Stimulated activated CD4-positive, alpha-beta T cell treated with anti-CD3 and anti-CD28 coated beads, Interleukin-12 subunit alpha, Interleukin-12 subunit beta, amount 100 ng/mL, for 48 hours (primary cell): ENCODE measurements around the gene CFAP58.

Experiments used
- DNase-seq, 3 donors: peaks; one replicate each; pipeline ENCODE4 v3.0.0-alpha.2; 2020; ENCODE audit warnings: low read depth in 2 of 3, low spot score in 1 of 3

The CFAP58 gene

GRCh38 chr10:104334561-104334960 lies 19.1 kb upstream of the CFAP58 start:
- no peak for DNase-seq

GRCh38 chr10:104334965-104335650 lies 18.5 kb upstream of the CFAP58 start:
- DNase-seq = no peak

- DNase-seq = no peak
These were observed 16.7 kb upstream of the CFAP58 start for GRCh38 chr10:104336821-104337467.

GRCh38 chr10:104337521-104337984 lies 16.1 kb upstream of the CFAP58 start:
- no peak for DNase-seq

- peak; percentile 48 to 62 (median 61) for DNase-seq
These were observed 15.5 kb upstream of the CFAP58 start, which contains the start of gene ITPRIP for GRCh38 chr10:104337985-104338735. TSS of gene ITPRIP (minus strand) at chr10:104338465. CDS start at chr10:104316051, 22,414 bp downstream.

GRCh38 chr10:104339469-104340110 lies 14.0 kb upstream of the CFAP58 start:
- DNase-seq = no peak

GRCh38 chr10:104340111-104340526 lies 13.5 kb upstream of the CFAP58 start:
- DNase-seq = no peak

GRCh38 chr10:104340641-104341040 lies 13.0 kb upstream of the CFAP58 start:
- no peak for DNase-seq

- no peak for DNase-seq
These were observed 10.7 kb upstream of the CFAP58 start for GRCh38 chr10:104342941-104343411.

- no peak for DNase-seq
These were observed 9.4 kb upstream of the CFAP58 start for GRCh38 chr10:104344219-104344618.

GRCh38 chr10:104345515-104345914 lies 8.1 kb upstream of the CFAP58 start:
- no peak for DNase-seq

GRCh38 chr10:104345941-104346340 lies 7.7 kb upstream of the CFAP58 start:
- DNase-seq = no peak

- no peak for DNase-seq
These were observed 6.2 kb upstream of the CFAP58 start for GRCh38 chr10:104347295-104348045.

- DNase-seq = no peak
These were observed 5.0 kb upstream of the CFAP58 start for GRCh38 chr10:104348601-104349000.

GRCh38 chr10:104349623-104350126 lies 4.0 kb upstream of the CFAP58 start:
- no peak for DNase-seq

GRCh38 chr10:104350127-104350635 lies 3.5 kb upstream of the CFAP58 start:
- DNase-seq = no peak

- no peak for DNase-seq
These were observed 2.5 kb upstream of the CFAP58 start for GRCh38 chr10:104351061-104351702.

- no peak for DNase-seq
These were observed 1.7 kb upstream of the CFAP58 start for GRCh38 chr10:104351919-104352318.

GRCh38 chr10:104359811-104360210 lies 6.2 kb downstream of the CFAP58 start:
- no peak for DNase-seq

- DNase-seq = no peak
These were observed 14.3 kb downstream of the CFAP58 start for GRCh38 chr10:104367904-104368303.
